ENCODE data around the gene EVA1B.

GRCh38 chr1:36349241-36349671 lies 25.8 kb upstream of the EVA1B start:
- TF ChIP-seq ZFP30 (CRISPR knock-in tag; IDR thresholded peaks at IDR 0.05), result no peak
- no peak for TF ChIP-seq ISL1 (CRISPR knock-in tag; IDR thresholded peaks at IDR 0.05)
- no peak for TF ChIP-seq RARB (CRISPR knock-in tag; IDR thresholded peaks at IDR 0.05)
- TF ChIP-seq OSR1 (CRISPR knock-in tag; IDR thresholded peaks at IDR 0.05), result no peak
- TF ChIP-seq PATZ1 (CRISPR knock-in tag; IDR thresholded peaks at IDR 0.05; ENCODE audit: borderline replicate concordance), result no peak
- no peak for TF ChIP-seq TCF4 (CRISPR knock-in tag; IDR thresholded peaks at IDR 0.05; ENCODE audit: borderline replicate concordance)
- no peak for TF ChIP-seq ARNTL (CRISPR knock-in tag; IDR thresholded peaks at IDR 0.05; ENCODE audit: borderline replicate concordance, low read depth)
- no peak for TF ChIP-seq ZNF8 (CRISPR knock-in tag; IDR thresholded peaks at IDR 0.05)
- no peak for TF ChIP-seq BACH2 (CRISPR knock-in tag; IDR thresholded peaks at IDR 0.05; ENCODE audit: borderline replicate concordance)
- no peak for TF ChIP-seq ZC3H10 (CRISPR knock-in tag; IDR thresholded peaks at IDR 0.05)
- TF ChIP-seq TSHZ2 (CRISPR knock-in tag; IDR thresholded peaks at IDR 0.05), result no peak
- TF ChIP-seq GLIS3 (CRISPR knock-in tag; IDR thresholded peaks at IDR 0.05), result no peak

Measured in SK-N-SH treated with all-trans-retinoic acid at 6 μM for 48 hours (cell line).